GM21526 (cell line): ENCODE data around the gene NLRP6.
"Not testable (repeated sequence)": the region's sequence is repeated elsewhere in the genome, so short reads cannot be mapped to it uniquely, and the experiment has no call there.

Experiments used
- ATAC-seq: cut with Tn5 transposase; IDR thresholded peaks from one replicate; pipeline ENCODE4 v1.9.1; 2021; ENCODE audit warnings: moderate library complexity; ENCODE audit not compliant: unreplicated experiment, low FRiP score

Gene NLRP6

DNA sequence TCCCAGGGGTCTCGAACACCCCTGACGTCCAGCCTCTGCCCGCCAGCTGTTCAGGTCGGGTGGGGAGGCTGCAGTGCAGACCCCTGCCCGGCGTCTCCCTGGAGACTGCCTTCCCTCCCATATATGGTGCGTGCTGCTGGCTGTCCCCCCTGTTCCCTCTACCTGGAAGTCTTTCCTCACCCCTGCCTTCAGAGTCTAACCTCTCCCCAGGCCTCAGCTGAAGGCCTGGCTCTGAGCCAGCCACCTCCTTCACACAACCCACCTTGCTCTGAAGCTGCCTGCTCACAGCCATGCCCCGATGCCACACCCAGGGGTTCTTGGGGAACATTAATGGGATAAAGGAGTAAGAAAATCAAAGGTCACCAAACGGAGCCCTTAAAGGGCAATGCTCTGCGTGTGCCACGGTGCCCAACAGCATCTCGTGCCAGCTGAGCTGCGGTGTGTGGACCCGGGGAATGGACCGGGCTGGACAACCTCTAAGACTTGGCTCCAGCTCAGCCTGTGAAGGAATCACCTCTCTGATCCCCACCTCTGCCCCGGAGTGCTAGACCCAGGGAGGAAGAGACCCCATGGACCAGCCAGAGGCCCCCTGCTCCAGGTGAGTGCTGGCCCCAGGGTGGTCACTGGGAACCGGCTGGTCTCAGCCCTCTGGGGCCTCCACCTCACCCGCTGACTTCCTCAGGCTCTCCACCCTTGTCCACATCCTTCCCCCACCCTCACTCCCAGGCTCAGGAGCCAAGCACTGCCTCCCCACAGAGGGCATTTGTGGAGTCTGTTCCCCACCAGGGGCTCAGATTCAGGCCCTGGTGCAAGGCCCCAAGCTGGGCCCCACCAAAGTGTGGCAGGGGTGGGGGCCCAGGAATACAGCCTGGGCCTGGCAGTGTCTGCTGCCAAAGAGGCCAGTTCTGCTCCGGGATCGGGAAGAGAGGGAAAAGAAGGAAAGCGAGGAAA lies at the start of gene NLRP6:
TSS of gene NLRP6 (plus strand) at position 407 of the 951 bp plus-strand sequence. CDS start at position 570, 163 bp downstream.
- no peak for ATAC-seq

- ATAC-seq: no peak
Measured at GRCh38 chr11:230431-230830, 47.8 kb upstream of the NLRP6 start.

GRCh38 chr11:232783-233565 lies 45.2 kb upstream of the NLRP6 start:
- no peak for ATAC-seq

- ATAC-seq: no peak
Measured at GRCh38 chr11:235180-235579, 43.0 kb upstream of the NLRP6 start.

GRCh38 chr11:235609-235996 lies 42.6 kb upstream of the NLRP6 start:
- peak; percentile 17 for ATAC-seq

- peak; percentile 72 for ATAC-seq
Measured at GRCh38 chr11:235997-236773, 42.0 kb upstream of the NLRP6 start, which contains the start of gene SIRT3. SIRT3 (minus strand) TSS chr11:236342; CDS start chr11:236328, 14 bp downstream.

DNA sequence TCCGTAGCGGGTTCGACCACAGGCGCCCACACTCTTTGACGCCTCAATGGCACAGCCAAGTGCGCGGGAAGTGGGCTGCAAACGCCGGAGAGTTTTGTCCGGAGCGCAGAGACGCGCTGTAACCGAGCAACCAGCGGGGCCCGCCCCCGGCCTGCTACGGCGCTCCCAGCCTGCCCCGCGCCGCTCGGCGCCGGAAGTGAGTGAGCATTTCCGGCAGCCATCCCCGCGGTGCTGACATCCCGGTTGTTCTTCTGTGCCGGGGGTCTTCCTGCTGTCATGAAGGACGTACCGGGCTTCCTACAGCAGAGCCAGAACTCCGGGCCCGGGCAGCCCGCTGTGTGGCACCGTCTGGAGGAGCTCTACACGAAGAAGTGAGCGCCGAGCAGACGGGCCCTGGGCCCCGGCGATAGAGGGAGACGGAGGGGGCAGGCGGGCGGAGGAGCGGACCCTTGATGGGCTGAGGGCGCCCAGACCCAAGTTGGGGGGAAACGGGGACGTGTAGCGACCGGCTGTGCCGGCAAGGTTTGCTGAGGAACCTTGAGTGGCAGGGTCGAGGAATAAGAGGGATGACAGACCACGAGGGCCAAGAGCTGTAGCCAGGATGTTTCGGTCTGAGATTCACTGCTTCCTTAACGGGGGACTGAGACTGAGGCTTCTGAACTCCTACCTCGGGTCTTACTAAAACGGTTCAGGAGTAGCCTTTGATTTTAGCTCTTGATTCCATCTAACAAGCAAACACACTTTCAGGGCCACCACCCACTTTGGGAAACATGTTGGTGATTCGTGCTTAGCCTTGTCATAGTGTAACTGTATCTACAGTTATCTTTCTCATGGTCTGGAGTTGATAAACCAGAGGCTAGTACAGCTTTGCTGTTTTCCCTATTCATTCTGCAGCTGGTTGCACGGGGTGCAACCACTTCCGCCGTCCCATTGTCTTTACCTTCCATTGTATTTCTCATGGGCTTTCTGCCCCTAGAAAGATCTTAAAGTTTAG lies 41.1 kb upstream of the NLRP6 start, which contains the start of gene PSMD13:
TSS of gene PSMD13 (plus strand) at position 203 of the 994 bp plus-strand sequence. CDS start at position 277, 74 bp downstream.
- peak; percentile 63 for ATAC-seq

DNA sequence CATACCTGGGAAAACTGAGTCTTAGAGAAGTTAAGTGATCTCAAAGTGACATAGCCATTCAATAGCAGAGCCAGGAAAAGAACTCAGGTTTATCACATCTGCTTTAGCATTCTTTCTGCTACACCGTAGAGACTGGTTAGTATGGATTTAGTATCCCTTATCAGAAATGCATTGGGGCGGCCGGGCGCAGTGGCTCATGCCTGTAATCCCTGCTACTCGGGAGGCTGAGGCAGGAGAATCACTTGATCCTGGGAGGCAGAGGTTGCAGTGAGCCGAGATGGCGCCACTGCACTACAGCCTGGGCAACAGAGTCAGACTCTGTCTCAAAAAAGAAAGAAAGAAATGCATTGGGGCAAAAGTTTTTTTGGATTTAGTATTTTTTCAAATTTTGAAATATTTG lies 39.9 kb upstream of the NLRP6 start:
- not testable (repeated sequence) for ATAC-seq

GRCh38 chr11:240315-240714 lies 37.9 kb upstream of the NLRP6 start:
- ATAC-seq: no peak

DNA sequence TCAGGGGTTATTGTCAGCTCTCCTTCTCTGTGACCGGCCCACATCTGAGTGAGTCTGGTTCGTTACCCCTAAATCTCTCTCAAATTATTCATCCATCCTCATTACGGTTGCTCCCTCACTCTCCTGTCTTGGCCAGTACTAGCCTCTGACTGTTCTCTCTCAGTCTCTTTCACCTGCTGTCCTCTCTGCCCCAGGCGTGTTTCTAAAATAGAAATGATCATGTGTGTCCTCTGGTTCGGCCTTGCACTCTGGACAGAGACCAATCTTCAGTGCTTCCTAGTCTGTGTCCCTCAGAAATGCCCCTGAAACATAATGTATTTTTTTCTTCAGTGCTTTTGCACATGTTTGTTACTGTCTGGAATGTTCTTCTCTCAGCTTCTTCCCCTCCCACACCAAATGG lies 36.6 kb upstream of the NLRP6 start:
- no peak for ATAC-seq

- ATAC-seq: no peak
Measured at GRCh38 chr11:244376-244775, 33.8 kb upstream of the NLRP6 start.

DNA sequence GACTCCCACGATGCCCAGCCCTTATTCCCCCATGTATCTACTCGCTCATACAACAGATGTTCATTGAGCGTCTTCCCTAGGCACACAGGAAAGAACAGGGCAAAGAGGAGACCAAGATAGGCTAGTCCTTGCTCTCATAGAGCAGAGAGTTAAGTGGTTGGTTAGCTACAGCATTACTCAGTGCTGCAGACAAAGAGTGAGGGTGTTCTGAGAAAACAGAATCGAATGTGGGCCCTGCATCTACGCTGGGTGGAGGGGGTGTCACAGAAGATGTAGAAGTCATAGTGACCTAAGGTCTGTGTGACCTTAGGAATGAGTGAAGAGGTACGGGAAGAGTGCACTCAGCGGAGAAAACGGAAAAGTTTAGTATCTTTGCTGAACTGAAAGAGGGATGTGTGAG lies 29.1 kb upstream of the NLRP6 start:
- ATAC-seq: no peak

DNA sequence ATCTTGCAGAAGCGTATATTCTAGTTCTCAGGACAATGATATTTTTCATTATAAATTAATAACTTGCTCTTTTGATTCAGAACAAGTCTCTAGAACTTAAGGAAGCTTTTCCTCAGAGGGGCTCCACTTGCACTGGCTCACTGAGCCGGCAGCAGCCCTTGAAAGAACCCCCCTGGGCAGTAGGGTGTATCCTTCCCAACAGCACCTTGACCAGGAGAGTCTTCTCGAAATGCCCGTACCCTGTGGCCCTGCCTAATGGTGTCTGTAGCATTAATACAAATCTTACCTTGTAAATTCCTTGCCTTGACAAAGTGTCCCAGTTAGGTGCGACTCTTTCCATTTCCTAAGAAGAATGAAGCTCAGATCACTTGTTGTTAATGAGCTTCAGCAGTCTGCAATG lies 27.9 kb upstream of the NLRP6 start:
- no peak for ATAC-seq

GRCh38 chr11:250740-251299 lies 27.4 kb upstream of the NLRP6 start:
- no peak for ATAC-seq

GRCh38 chr11:251550-251949 lies 26.7 kb upstream of the NLRP6 start:
- no peak for ATAC-seq

DNA sequence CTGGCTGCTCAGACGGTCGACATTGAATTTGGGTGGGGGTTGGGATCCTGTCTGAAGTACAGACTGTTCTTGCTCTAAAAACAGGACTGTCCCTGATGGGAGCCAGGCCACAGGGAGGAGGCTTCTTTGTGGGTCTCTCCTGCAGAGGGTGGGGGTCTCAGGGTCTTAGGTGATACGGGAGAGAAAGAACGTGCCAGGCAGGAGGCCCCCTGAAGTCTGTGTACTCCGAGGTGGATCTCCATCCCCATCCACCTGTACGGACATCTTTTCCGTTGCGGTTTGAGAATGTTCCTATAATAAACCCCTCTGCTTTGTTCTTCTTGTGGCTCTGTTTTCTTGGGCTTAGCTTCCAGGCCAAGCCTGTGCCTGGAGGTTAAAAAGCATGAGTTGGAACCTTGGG lies 25.5 kb upstream of the NLRP6 start:
- ATAC-seq: no peak

DNA sequence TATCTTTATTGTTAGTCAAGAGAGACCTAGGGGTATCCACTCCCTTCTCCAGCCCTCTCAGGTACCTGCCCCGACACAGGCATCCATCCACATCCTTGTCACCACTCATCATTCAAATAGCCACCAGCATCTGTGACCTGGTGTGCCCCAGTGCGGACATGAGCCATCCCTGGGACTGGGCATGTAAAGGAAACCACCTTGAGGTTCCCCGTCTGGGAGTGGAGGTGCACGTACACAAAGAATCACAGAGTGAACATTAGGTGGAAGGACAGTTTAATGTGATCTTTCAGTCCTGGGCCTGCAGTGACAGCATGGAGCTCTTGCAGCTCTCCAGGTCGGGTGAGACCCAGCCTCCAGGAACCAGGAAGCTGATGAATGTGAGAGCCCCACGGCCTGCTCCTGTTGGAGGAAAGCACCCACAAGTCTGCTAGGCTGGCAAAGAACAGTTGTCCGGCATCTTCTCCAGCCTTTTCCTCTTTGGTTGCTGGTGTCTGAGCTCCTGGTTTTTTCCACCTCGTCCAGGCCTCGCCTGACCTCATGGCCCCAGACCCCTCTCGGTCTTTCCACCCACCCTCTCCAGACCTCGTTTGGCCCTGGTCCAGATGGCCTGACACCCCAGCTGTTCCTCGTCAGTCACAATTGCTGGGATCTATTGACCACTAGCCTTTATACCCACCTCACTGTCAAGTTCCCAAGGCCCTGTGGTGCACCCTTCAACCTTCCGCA lies 24.9 kb upstream of the NLRP6 start:
- ATAC-seq: no peak

DNA sequence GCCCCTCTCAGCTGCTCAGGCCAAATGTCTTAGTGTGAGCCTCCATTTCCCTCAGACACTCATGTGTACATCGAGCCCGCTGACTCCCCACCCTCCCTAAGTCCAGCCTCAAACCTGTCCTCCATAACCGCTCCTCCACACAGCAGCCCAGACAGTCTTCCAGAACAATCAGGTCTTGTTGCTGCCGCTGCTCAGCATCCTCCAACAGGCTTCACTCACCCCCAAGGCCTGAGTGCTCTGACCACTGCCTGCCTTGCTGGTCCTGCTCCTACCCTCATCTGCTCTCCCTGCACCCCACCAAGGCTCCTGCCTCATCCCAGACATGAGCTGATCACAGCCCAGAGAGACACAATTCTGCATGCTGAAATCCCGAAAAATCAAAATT lies 24.3 kb upstream of the NLRP6 start:
- no peak for ATAC-seq
